ENCODE results near the gene MYL1. TPM values are rescaled to one million over a fixed set of nuclear protein-coding genes. Genes with fewer than 3 reads are reported as not detected.

The MYL1 gene
- total and polyA plus RNA-seq, 2 of the 8 experiments (the other 6 are each of a cell fraction or from before 2014, with no cell fraction given): not detected

GRCh38 chr2:210356944-210357343, 42.0 kb upstream of the MYL1 start:
- H2BK12ac ChIP-seq (ENCODE audit: low read depth, low read length): no peak overlapping the region
- no peak overlapping the region for H3K4me2 ChIP-seq (ENCODE audit: insufficient read depth in 1 of 2, low read depth in 2 of 2, low read length in 2 of 2)
- H3K56ac ChIP-seq (replicated peaks; ENCODE audit: insufficient read length, low read depth, low read length): no peak overlapping the region
- POLR2A ChIA-PET (ENCODE audit: partially characterized antibody): no interaction called here
- H4K5ac ChIP-seq (ENCODE audit: insufficient read length, low read depth, low read length): no peak overlapping the region
- H2BK20ac ChIP-seq (ENCODE audit: low read length): no peak overlapping the region
- no peaks in the 10 kb centered on the region for H3K36me3 ChIP-seq (ENCODE audit: control insufficient read depth in 2 of 4, insufficient read depth in 4 of 4, low read length in 3 of 4)
- no peaks in the 10 kb centered on the region for H3K9me3 ChIP-seq (ENCODE audit: insufficient read depth in 2 of 2, low read depth in 1 of 2, low read length in 1 of 2)
- DNase-seq (ENCODE audit: low read depth in 1 of 2, low spot score in 2 of 2) (no peak), FAIRE-seq (no peak)
- no peak overlapping the region for H3K4ac ChIP-seq (replicated peaks; ENCODE audit: insufficient read length, low read depth, low read length)
- H3K27me3 ChIP-seq (replicated peaks in 1 of 4; ENCODE audit: control insufficient read depth in 3 of 4, extremely low read depth in 1 of 4, insufficient read depth in 3 of 4, low read length in 3 of 4): no peaks in the 10 kb centered on the region
- no peak overlapping the region for H3K18ac ChIP-seq (ENCODE audit: extremely low read depth, low read length)
- no peak overlapping the region for H3K23ac ChIP-seq (ENCODE audit: insufficient read length)
- H3K4me3 ChIP-seq (ENCODE audit: extremely low read depth in 1 of 4, insufficient read depth in 2 of 4, low read depth in 3 of 4, low read length in 4 of 4): no peak overlapping the region
- no peak overlapping the region for H2BK120ac ChIP-seq (replicated peaks; ENCODE audit: low read depth, low read length)
- H3K79me2 ChIP-seq (ENCODE audit: control insufficient read depth in 1 of 2, insufficient read depth in 2 of 2, low read length in 2 of 2): no peaks in the 10 kb centered on the region
- no peak overlapping the region for H3K9ac ChIP-seq (replicated peaks in 1 of 4; ENCODE audit: extremely low read depth in 1 of 4, low read depth in 3 of 4, low read length in 3 of 4)
- no peaks in the 10 kb centered on the region for H4K20me1 ChIP-seq (replicated peaks in 1 of 2; ENCODE audit: control insufficient read depth in 1 of 2, insufficient read depth in 2 of 2, low read length in 2 of 2)
- H3K27ac ChIP-seq (ENCODE audit: low read depth, low read length): no peak overlapping the region
- H3K4me1 ChIP-seq (replicated peaks in 1 of 4; ENCODE audit: control insufficient read depth in 3 of 4, insufficient read depth in 4 of 4, low read length in 3 of 4): no peaks in the 10 kb centered on the region
- no peak overlapping the region for H4K91ac ChIP-seq (replicated peaks; ENCODE audit: insufficient read length, low read length)
- no peak overlapping the region for H2AFZ ChIP-seq (ENCODE audit: low read length)
- CTCF ChIA-PET (ENCODE audit: partially characterized antibody): interaction anchor here (0.6 to 0.8 kb wide), 2 partner anchors 23 to 821 kb away, joined by 3 read pairs; no protein-coding TSS in a partner anchor
- H2BK5ac ChIP-seq (ENCODE audit: low read depth, low read length): no peak overlapping the region
- no peaks in the 10 kb centered on the region for H3K79me1 ChIP-seq (ENCODE audit: low read depth, low read length)
- H3K23me2 ChIP-seq (ENCODE audit: low read depth, low read length): no peaks in the 10 kb centered on the region
- H2BK15ac ChIP-seq (ENCODE audit: low read length): no peak overlapping the region
- H4K8ac ChIP-seq (ENCODE audit: extremely low read depth, insufficient read depth, low read length): no peak overlapping the region
- WGBS, 2 experiments (ENCODE audit: extremely low coverage in 1 of 2, insufficient coverage in 1 of 2, insufficient read length in 1 of 2, insufficient replicate concordance in 2 of 2, low coverage in 1 of 2, low lambda C conversion rate in 2 of 2, missing lambda C conversion rate in 1 of 2): 70% methylated on average over 3 of the region's 3 CpGs; no CpG with 5 or more reads in 1 of the 2 experiments
- no peak overlapping the region for H2AK5ac ChIP-seq (ENCODE audit: low read depth, low read length)
- no peak overlapping the region for H3K14ac ChIP-seq (ENCODE audit: insufficient read length)
- TF ChIP-seq RAD21 (IDR thresholded peaks at IDR 0.05 in 1 of 2, conservative IDR thresholded peaks at IDR 0.05 in 1 of 2; ENCODE audit: low read depth in 2 of 2, low read length in 2 of 2): no peak; a peak in 1 of 4 replicates
- TF ChIP-seq SUZ12 (IDR thresholded peaks at IDR 0.05; ENCODE audit: low read length): no peak
- TF ChIP-seq SRF (IDR thresholded peaks at IDR 0.05; ENCODE audit: low read depth, low read length): no peak
- no peak for TF ChIP-seq ASH2L (IDR thresholded peaks at IDR 0.05; ENCODE audit: low read length)
- no peak for TF ChIP-seq CBX5 (IDR thresholded peaks at IDR 0.05; ENCODE audit: low read depth, low read length)
- no peak for TF ChIP-seq EGR1 (IDR thresholded peaks at IDR 0.05; ENCODE audit: borderline replicate concordance, low read depth, low read length)
- no peak for TF ChIP-seq FOSL1 (IDR thresholded peaks at IDR 0.05; ENCODE audit: insufficient read depth, low read depth, low read length)
- TF ChIP-seq KDM1A (IDR thresholded peaks at IDR 0.05; ENCODE audit: borderline replicate concordance, low read length): no peak
- TF ChIP-seq JUND (IDR thresholded peaks at IDR 0.05; ENCODE audit: low read length): no peak
- TF ChIP-seq BCL11A (IDR thresholded peaks at IDR 0.05; ENCODE audit: low read depth in 2 of 2, low read length in 2 of 2): no peak
- TF ChIP-seq JUN (IDR thresholded peaks at IDR 0.05; ENCODE audit: low read depth, low read length): no peak
- no peak for TF ChIP-seq ATF3 (IDR thresholded peaks at IDR 0.05; ENCODE audit: insufficient read depth, low read depth, low read length)
- TF ChIP-seq BRCA1 (IDR thresholded peaks at IDR 0.05; ENCODE audit: low read depth, low read length): no peak
- TF ChIP-seq GABPA (IDR thresholded peaks at IDR 0.05; ENCODE audit: borderline replicate concordance, insufficient read depth, low read length): no peak

Measured in H1 (cell line).